SH-SY5Y (cell line): ENCODE measurements around the gene CYSTM1.

Experiments
- GATA2 ChIP-seq: IDR thresholded peaks from 2 replicates; pipeline ENCODE4 v1.6.1; 2011; ENCODE audit warnings: mild to moderate bottlenecking, low read depth, low read length
- GATA3 ChIP-seq: IDR thresholded peaks from 2 replicates; pipeline ENCODE4 v1.6.1; 2011; ENCODE audit warnings: low read depth, mild to moderate bottlenecking, low read length, moderate library complexity

DNA sequence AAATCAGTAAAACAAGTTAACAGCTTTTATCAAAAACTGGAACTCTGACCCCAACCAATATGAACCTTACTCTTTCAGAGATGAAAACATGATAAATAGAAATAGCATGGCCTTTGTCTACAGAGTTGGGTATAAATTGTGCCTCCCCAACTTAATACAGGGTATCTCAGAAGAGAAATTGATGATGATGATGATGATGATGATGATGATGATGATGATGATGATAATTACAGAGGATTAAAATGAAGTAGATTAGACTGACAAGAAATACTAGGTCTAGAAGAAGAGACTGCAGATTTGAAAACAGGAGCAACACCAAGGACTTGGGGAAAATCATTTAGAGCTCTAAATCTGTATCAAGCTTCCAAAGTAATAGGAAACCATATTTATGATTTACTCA, 100.8 kb downstream of the CYSTM1 start:
- TF ChIP-seq GATA2 (no peak), GATA3 (no peak)
